Adrenal gland (tissue), 5 donors: ENCODE measurements around the gene LEFTY1.

Source experiments
- CTCF ChIP-seq, 6 experiments: fragments of 450-650 bp in 4 of 6; fragments of 200-600 bp in 2 of 6; sonication (generic) in 1 of 6; IDR thresholded peaks; 1 replicate in 5 of 6; 2 replicates in 1 of 6; pipeline versions ENCODE4 v1.5.1 to v1.8.0; 2016 to 2021; ENCODE audit warnings: antibody characterized with exemption in 6 of 6, mild to moderate bottlenecking in 2 of 6, moderate library complexity in 1 of 6
- POLR2A ChIP-seq, 2 donors: fragments of 450-650 bp; IDR thresholded peaks; one replicate each; pipeline ENCODE4 v1.6.1; 2017; ENCODE audit warnings: antibody characterized with exemption in 2 of 2, mild to moderate bottlenecking in 2 of 2, moderate library complexity in 1 of 2
- donor health status: DM: no; HTN: no; CAD: no.

GRCh38 chr1:225923692-225924555 lies 35.0 kb upstream of the LEFTY1 start, which contains the start of gene PYCR2:
- no peak for TF ChIP-seq CTCF (IDR thresholded peaks at IDR 0.05)
- peak; percentile 74 to 88 for TF ChIP-seq POLR2A (IDR thresholded peaks at IDR 0.05)
